Liver (tissue), 9 donors: ENCODE data around the gene MTHFS. TPM values are rescaled to one million over a fixed set of nuclear protein-coding genes. Genes with fewer than 3 reads are reported as not detected.
"Not testable (repeated sequence)": the region's sequence is repeated elsewhere in the genome, so short reads cannot be mapped to it uniquely, and the experiment has no call there.

Experiments
- DNase-seq: peaks from one replicate; pipeline ENCODE4 v3.0.0-alpha.2; 2017; ENCODE audit warnings: low spot score
- H3K27ac ChIP-seq, 2 donors: one replicate each; pipeline ENCODE4 v1.7.0; 2013; ENCODE audit warnings: inconsistent platforms in 2 of 2, low read length in 2 of 2, control low read depth in 1 of 2, low read depth in 1 of 2, mild to moderate bottlenecking in 1 of 2
- H3K27me3 ChIP-seq, 4 donors: one replicate each; pipeline versions ENCODE4 v1.6.1 to v1.7.0; 2013; ENCODE audit warnings: low read length in 3 of 4, inconsistent platforms in 1 of 4, mild to moderate bottlenecking in 1 of 4, moderate library complexity in 1 of 4; ENCODE audit not compliant: control insufficient read depth in 4 of 4, insufficient read depth in 4 of 4
- H3K36me3 ChIP-seq, 4 donors: one replicate each; pipeline versions ENCODE4 v1.6.1 to v1.7.0; 2013; ENCODE audit warnings: low read length in 3 of 4, mild to moderate bottlenecking in 3 of 4, low read depth in 1 of 4, moderate library complexity in 1 of 4; ENCODE audit not compliant: control insufficient read depth in 4 of 4, insufficient read depth in 3 of 4
- H3K4me1 ChIP-seq, 4 donors: one replicate each; pipeline versions ENCODE4 v1.6.1 to v1.7.0; 2013; ENCODE audit warnings: low read length in 3 of 4, mild to moderate bottlenecking in 3 of 4, moderate library complexity in 1 of 4; ENCODE audit not compliant: control insufficient read depth in 4 of 4, insufficient read depth in 4 of 4
- H3K4me3 ChIP-seq, 3 donors: one replicate each; pipeline versions ENCODE4 v1.6.1 to v1.7.0; 2013; ENCODE audit warnings: low read length in 3 of 3, control low read depth in 1 of 3, low read depth in 1 of 3, mild to moderate bottlenecking in 1 of 3
- H3K9ac ChIP-seq, 2 donors: one replicate each; pipeline ENCODE4 v1.7.0; 2013; ENCODE audit warnings: low read length in 2 of 2, mild to moderate bottlenecking in 2 of 2, moderate library complexity in 2 of 2, control low read depth in 1 of 2, low read depth in 1 of 2
- H3K9me3 ChIP-seq, 4 donors: one replicate each; pipeline versions ENCODE4 v1.6.1 to v1.7.0; 2013; ENCODE audit warnings: low read length in 3 of 4; ENCODE audit not compliant: control insufficient read depth in 4 of 4
- EGR1 ChIP-seq, 2 donors: IDR thresholded peaks; 2 replicates each; pipeline ENCODE4 v1.6.1; 2016 to 2018; ENCODE audit warnings: antibody characterized with exemption in 2 of 2, low read depth in 2 of 2
- FOXA1 ChIP-seq: IDR thresholded peaks from 2 replicates; pipeline ENCODE4 v1.6.1; 2016; ENCODE audit warnings: antibody characterized with exemption
- FOXA2 ChIP-seq: IDR thresholded peaks from 2 replicates; pipeline ENCODE4 v1.6.1; 2016; ENCODE audit warnings: antibody characterized with exemption
- GABPA ChIP-seq, 2 donors: IDR thresholded peaks in 1 of 2; conservative IDR thresholded peaks in 1 of 2; 2 replicates each; pipeline ENCODE4 v1.6.1; 2016; ENCODE audit warnings: antibody characterized with exemption in 2 of 2, mild to moderate bottlenecking in 1 of 2, moderate library complexity in 1 of 2
- HNF4A ChIP-seq, 2 donors: conservative IDR thresholded peaks; 2 replicates each; pipeline ENCODE4 v1.6.1; 2016; ENCODE audit warnings: antibody characterized with exemption in 2 of 2, mild to moderate bottlenecking in 2 of 2
- NR2F2 ChIP-seq: IDR thresholded peaks from 2 replicates; pipeline ENCODE4 v1.6.1; 2016; ENCODE audit warnings: antibody characterized with exemption
- RAD21 ChIP-seq, 2 donors: IDR thresholded peaks; 2 replicates each; pipeline ENCODE4 v1.6.1; 2016; ENCODE audit warnings: antibody characterized with exemption in 2 of 2, mild to moderate bottlenecking in 2 of 2
- RXRA ChIP-seq, 2 donors: IDR thresholded peaks; 2 replicates each; pipeline ENCODE4 v1.6.1; 2017 to 2018; ENCODE audit warnings: antibody characterized with exemption in 2 of 2, mild to moderate bottlenecking in 1 of 2
- SP1 ChIP-seq: IDR thresholded peaks from 2 replicates; pipeline ENCODE4 v1.6.1; 2018; ENCODE audit warnings: antibody characterized with exemption, mild to moderate bottlenecking
- TAF1 ChIP-seq: conservative IDR thresholded peaks from 2 replicates; pipeline ENCODE4 v1.6.1; 2016; ENCODE audit warnings: antibody characterized with exemption, mild to moderate bottlenecking
- YY1 ChIP-seq: IDR thresholded peaks from 2 replicates; pipeline ENCODE4 v1.6.1; 2016; ENCODE audit warnings: antibody characterized with exemption, mild to moderate bottlenecking
- WGBS: extraction: QIAGEN DNeasy Blood & Tissue Kit; methylation state at CpG from one replicate; pipeline ENCODE4 v1.1.7; 2013; 5-methylcytosine and 5-hydroxymethylcytosine counted together
- polyA plus RNA-seq, 2 donors: library from polyadenylated mRNA; stranded (reverse) in 1 of 2; unstranded in 1 of 2; fragments of 200-250 nt in 1 of 2; fragments of >200 nt in 1 of 2; fragmentation: Nextera tagmentation in 1 of 2; extraction: Ambion mirVana in 1 of 2; gene quantifications; one replicate each; pipeline versions ENCODE4 v1.2.1 to v1.2.3, GENCODE V29; 2013 to 2015
- total RNA-seq, 2 donors: library from RNA; depleted of rRNA; stranded (reverse); fragments of >200 nt; gene quantifications; one replicate each; pipeline ENCODE4 v1.2.3, GENCODE V29; 2014
- TF ChIP-seq, protein P1 (sequence below): IDR thresholded peaks from 2 replicates; pipeline ENCODE4 v1.6.1; 2016; ENCODE audit warnings: antibody characterized with exemption
- TF ChIP-seq, protein P2 (sequence below): IDR thresholded peaks from 2 replicates; pipeline ENCODE4 v1.6.1; 2016; ENCODE audit warnings: antibody characterized with exemption, mild to moderate bottlenecking
- TF ChIP-seq, protein P3 (sequence below): fragments of 150-350 bp; IDR thresholded peaks from 2 replicates; pipeline ENCODE4 v1.5.1; 2017; ENCODE audit warnings: improper control_type of control experiment, low read depth, low read length; ENCODE audit not compliant: missing input control
- TF ChIP-seq, protein P4 (sequence below): IDR thresholded peaks from 2 replicates; pipeline ENCODE4 v1.6.1; 2016; ENCODE audit warnings: antibody characterized with exemption
- donor health status: healthy.
- donor health status: healthy.
- donor health status: healthy.
- donor health status: healthy.
- donor health status: healthy.

The MTHFS gene
- total and polyA plus RNA-seq, 4 donors = 40.9 to 338 (median 157) TPM

DNA sequence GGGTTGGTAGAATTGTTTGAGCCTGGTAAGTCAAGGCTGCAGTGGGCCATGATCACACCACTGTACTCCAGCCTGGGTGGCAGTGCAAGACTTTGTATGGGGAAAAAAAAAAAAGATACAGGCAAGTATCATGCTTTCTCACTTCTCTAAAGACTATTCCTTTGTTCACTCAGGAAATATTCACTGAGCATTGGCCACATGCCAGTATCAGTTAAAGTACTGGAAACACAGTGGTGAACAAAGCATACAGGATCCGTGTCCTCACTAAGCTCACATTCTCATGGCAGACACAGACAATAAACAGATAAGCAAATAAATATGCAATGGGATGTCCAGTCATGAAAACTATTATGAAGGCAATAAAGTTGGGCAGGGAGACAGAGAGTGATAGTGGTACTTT lies 5.1 kb upstream of the MTHFS start:
- H3K9me3 ChIP-seq = no peaks in the 10 kb centered on the region
- no peak overlapping the region for H3K27ac ChIP-seq
- WGBS = 71% methylated on average over 1 of the region's 1 CpG
- H3K4me3 ChIP-seq = no peak overlapping the region
- TF ChIP-seq NR2F2 (no peak), HNF4A (conservative IDR thresholded peaks at IDR 0.05) (no peak), FOXA2 (no peak), GABPA (IDR thresholded peaks at IDR 0.05 in 1 of 2, conservative IDR thresholded peaks at IDR 0.05 in 1 of 2) (no peak), RAD21 (IDR thresholded peaks at IDR 0.05) (no peak), TAF1 (no peak), EGR1 (IDR thresholded peaks at IDR 0.05; ENCODE audit: low read depth in 2 of 2) (no peak), SP1 (no peak), YY1 (no peak), RXRA (IDR thresholded peaks at IDR 0.05) (no peak), FOXA1 (no peak)
- TF ChIP-seq, protein P1, sequence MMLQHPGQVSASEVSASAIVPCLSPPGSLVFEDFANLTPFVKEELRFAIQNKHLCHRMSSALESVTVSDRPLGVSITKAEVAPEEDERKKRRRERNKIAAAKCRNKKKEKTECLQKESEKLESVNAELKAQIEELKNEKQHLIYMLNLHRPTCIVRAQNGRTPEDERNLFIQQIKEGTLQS = no peak
- TF ChIP-seq, protein P2, sequence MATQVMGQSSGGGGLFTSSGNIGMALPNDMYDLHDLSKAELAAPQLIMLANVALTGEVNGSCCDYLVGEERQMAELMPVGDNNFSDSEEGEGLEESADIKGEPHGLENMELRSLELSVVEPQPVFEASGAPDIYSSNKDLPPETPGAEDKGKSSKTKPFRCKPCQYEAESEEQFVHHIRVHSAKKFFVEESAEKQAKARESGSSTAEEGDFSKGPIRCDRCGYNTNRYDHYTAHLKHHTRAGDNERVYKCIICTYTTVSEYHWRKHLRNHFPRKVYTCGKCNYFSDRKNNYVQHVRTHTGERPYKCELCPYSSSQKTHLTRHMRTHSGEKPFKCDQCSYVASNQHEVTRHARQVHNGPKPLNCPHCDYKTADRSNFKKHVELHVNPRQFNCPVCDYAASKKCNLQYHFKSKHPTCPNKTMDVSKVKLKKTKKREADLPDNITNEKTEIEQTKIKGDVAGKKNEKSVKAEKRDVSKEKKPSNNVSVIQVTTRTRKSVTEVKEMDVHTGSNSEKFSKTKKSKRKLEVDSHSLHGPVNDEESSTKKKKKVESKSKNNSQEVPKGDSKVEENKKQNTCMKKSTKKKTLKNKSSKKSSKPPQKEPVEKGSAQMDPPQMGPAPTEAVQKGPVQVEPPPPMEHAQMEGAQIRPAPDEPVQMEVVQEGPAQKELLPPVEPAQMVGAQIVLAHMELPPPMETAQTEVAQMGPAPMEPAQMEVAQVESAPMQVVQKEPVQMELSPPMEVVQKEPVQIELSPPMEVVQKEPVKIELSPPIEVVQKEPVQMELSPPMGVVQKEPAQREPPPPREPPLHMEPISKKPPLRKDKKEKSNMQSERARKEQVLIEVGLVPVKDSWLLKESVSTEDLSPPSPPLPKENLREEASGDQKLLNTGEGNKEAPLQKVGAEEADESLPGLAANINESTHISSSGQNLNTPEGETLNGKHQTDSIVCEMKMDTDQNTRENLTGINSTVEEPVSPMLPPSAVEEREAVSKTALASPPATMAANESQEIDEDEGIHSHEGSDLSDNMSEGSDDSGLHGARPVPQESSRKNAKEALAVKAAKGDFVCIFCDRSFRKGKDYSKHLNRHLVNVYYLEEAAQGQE = no peak
- TF ChIP-seq, protein P3, sequence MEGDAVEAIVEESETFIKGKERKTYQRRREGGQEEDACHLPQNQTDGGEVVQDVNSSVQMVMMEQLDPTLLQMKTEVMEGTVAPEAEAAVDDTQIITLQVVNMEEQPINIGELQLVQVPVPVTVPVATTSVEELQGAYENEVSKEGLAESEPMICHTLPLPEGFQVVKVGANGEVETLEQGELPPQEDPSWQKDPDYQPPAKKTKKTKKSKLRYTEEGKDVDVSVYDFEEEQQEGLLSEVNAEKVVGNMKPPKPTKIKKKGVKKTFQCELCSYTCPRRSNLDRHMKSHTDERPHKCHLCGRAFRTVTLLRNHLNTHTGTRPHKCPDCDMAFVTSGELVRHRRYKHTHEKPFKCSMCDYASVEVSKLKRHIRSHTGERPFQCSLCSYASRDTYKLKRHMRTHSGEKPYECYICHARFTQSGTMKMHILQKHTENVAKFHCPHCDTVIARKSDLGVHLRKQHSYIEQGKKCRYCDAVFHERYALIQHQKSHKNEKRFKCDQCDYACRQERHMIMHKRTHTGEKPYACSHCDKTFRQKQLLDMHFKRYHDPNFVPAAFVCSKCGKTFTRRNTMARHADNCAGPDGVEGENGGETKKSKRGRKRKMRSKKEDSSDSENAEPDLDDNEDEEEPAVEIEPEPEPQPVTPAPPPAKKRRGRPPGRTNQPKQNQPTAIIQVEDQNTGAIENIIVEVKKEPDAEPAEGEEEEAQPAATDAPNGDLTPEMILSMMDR = no peak
- TF ChIP-seq, protein P4, sequence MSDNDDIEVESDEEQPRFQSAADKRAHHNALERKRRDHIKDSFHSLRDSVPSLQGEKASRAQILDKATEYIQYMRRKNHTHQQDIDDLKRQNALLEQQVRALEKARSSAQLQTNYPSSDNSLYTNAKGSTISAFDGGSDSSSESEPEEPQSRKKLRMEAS = no peak
- H3K27me3 ChIP-seq = no peaks in the 10 kb centered on the region
- peaks cover 4 to 19% (median 7%) of the 10 kb centered on the region in 4 donors for H3K4me1 ChIP-seq
- H3K9ac ChIP-seq = no peak overlapping the region
- no peak for DNase-seq
- peaks cover 0 to 1% (median 0%) of the 10 kb centered on the region in 4 donors for H3K36me3 ChIP-seq

DNA sequence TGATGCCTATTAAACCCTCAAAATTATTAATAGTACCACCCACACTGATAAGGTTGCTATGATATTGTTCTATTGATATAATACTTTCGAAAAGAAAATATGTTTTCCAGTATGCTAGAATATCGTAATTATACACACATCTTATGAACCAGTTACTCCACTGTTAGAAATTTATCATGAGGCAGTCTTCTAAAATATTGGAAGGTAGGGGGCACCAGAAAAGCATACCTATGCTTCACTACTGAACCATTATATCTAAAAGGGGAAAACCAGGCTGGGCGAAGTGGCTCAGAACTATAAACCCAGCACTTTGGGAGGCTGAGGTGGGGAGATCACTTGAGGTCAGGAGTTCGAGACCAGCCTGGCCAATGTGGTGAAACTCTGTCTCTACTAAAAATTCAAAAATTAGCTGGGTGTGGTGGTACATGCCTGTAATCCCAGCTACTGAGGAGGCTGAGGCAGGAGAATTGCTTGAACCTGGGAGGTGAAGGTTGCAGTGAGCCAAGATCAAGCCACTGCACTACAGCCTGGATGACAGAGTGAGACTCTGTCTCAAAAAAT lies 4.1 kb upstream of the MTHFS start:
- H3K9me3 ChIP-seq, H3K9ac ChIP-seq, H3K36me3 ChIP-seq, H3K27me3 ChIP-seq, H3K27ac ChIP-seq, H3K4me3 ChIP-seq, DNase-seq: not testable (repeated sequence)
- peaks cover 4 to 19% (median 7%) of the 10 kb centered on the region in 4 donors for H3K4me1 ChIP-seq
- 96% methylated on average over 4 of the region's 4 CpGs for WGBS
